HTERT RPE-1 (cell line): ENCODE data around the gene TMEM244.
"Not testable (repeated sequence)": the region's sequence is repeated elsewhere in the genome, so short reads cannot be mapped to it uniquely, and the experiment has no call there.

Source experiments
- in situ Hi-C: fragments of 300-500 bp; cut with MboI; formaldehyde crosslinking; loops from 4 replicates; pipeline ENCODE4 v1.14.3; 2020; ENCODE audit warnings: low sequenced_read_pairs

TMEM244 gene

DNA sequence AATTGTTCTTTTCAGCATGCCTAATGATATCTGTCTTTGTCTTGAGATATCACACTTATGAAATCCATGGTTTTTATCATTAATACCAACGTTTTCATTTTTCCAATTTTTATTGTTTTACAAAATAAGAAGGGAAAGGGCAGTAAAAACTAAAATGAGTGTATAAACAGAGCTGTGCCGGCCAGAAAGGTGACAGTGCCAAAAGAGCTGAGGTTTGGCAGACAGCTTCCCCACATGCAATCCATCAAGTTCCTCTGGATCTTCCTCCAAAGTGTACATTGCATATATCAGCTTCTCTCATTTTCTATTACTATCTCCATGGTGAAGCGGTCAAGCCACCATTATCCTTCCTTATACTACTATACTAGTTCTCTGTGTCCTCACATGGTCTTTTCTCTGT, 10.1 kb upstream of the TMEM244 start:
- in situ Hi-C loops, result no loop called here

DNA sequence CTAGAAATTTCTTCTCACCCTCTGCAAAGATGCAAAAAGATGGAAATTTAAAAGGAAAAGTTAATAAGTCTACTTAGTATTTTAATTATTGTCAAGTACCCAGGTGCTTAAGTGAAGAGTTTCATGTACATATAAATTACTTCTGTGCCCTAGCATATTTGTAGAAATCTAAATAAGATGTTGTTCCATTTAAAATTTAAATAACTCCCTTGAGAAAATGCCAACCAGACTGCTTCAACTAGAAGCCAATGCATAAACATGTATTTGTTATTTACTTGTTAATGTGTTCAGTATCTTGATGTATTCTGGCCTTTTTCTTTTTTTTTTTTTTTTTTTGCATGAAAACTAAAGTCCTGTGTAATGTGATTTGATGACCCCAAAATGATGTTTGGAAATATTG, 6.3 kb upstream of the TMEM244 start:
- in situ Hi-C loops, result no loop called here

DNA sequence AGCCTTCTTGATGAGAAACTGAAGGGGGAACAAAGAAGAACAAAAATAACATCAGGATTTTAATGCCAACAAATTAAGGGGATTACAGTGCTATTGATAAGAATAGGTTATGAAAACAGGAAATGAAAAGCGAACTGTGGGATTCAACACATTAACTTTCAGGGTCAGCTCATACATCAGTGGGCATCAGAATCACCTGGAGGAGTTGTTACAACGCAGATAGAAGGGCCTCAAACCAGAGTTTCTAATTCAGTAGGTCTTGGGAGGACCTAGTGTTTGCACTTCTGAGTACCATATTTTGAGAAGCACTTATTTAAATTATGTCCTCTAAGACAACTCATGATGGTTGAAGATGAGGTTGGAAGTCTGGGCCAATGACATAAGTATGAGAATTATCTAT, 5.6 kb upstream of the TMEM244 start:
- in situ Hi-C loops, result no loop called here

DNA sequence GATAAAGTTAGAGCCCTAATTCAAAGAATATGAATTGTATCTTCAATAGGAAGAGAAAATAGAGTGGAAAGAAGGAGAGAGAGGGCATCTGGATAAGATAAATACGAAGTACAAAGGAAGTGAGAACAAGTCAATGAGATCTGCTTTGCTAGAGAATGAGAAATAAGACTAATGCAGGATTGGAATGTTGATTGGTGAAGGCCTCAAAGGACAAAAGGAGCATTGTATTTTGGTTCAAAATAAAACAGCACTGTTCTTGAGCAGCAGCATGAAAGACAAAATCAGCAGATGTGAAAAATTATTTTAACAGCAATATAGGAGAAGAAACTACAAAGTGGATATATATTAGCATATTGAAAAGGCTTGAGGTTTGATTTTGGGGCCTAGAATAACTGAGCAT, 5.1 kb upstream of the TMEM244 start:
- in situ Hi-C loops, result no loop called here

DNA sequence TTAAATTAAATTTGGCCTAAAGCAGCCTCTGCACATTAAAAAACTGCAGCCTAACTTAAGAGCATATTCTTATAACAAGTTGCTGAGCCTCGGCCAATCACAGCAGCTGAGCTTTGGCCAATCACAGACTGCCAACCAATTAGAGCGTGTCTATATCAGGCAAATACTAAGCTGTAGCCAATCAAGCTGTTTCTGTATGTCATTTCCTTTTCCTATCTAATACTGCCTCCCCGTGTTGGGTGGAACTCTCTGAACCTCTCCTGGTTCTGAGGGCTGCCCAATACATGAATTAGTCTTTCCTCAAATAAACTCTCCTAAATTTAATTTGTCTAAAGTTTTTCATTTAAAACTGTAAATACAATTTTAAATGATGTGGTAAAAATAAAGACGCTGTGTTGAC, 3.9 kb upstream of the TMEM244 start:
- in situ Hi-C loops, result no loop called here

DNA sequence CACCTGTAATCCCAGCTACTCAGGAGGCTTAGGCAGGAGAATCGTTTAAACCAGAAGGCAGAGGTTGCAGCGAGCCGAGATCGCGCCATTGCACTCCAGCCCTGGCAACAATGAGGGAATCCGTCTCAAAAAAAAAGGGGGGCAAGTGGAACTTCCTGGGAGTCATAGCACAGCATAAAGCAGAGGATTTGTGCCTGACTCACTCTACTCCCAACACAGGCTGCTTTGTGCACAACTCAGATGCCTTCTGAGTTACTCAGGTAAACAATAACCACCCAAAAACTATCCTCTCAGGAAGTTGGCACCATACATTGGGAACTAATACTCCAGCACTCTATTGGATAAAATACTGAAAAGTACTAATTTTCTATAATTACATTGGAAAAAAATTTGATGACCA, 2.5 kb upstream of the TMEM244 start:
- in situ Hi-C loops, result no loop called here

DNA sequence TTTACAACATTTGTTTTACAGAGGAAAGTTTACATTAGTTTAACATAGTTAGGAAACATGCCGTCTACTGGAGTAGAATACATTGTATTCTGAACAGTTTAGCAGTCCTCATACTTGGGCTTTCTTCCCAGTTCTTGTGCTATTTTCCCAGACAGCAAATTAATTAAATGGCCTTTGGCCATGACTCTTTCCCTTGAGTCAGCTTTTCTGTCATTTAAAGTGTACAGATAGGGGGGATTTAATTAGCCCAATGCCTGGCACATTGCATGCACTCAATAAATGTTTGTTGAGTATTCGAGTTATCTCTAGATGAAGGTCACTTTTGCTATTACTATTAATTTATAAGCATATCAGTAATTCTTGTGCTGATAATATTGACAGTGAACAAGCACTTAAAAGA, 1.6 kb downstream of the TMEM244 start:
- in situ Hi-C loops, result no loop called here

DNA sequence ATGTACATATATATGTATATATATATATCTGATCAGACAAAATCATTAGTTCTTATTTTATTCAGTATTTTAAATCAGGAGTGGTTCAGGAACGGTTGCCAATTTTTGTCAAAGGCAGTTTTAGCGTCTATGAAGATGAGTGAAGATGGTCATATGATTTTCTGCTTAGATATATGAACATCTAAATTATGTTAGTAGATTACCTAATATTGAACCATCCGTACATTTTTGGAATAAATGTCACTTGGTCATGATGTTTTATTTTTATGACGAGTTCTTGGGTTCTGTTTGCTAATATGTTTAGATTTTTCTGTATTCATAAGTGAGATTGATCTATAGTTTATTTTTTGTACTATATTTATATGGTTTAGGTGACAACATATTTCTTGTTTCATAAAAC, 3.3 kb downstream of the TMEM244 start:
- in situ Hi-C loops, result no loop called here

DNA sequence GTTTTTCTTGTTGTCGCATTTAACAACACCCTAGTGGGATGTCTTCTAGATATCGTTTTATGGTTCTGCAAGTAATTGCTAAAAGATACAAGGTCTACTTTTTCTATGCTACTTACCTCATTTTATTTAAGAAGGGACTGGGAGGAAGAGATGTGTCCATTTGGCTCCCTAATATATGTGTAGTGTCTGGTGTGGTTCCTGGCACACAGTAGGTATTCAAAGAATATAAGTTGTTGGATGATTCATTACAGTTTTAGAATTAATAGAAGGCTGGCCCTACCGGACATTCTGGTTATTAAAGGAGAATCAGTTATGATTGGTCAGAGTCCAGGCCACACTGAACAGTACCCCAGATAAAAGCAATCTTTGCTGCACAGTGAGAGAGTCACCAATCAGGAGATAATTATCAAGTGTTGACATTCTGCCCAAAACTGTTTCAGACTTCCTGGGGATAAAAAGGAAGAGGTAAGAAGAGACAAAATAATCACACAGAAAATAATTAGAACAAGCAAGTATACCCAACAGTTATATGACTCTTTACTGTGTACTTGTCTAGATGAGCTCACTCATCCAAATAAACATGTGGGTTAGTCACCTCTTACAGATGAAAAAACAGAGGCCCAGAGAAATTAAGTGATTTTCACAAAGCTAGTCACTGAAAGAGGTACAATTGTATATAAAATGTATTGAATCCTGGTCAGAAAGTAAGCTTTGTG, 7.0 kb downstream of the TMEM244 start:
- in situ Hi-C loops, result no loop called here

DNA sequence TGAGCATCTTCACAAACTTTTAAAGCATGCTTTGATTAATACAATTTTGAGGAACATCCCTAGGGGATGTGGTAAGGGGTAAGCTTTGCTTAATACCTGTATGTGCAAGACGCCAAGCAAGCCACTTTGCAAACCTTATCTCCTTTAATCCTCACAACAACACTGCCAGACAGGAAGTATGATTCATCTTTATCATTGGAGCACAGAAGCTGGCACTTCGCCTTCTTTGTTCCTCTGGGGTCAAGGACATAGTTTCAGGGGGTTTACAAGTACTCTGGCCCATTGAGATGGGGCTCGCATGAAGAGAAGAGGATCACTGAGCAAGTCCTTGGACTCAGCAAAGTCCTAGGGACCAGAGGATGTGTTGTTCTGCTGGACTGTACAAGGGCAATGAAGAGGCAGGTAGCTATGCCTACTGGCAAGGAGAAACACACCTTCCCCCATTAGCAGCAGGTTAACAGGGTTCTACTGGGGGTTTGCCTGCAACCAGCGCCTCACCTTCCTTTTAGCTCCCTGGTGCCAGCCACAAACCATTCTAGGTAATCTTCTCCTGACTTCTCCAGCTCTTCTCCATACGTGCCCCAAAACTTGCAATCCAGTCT, 8.8 kb downstream of the TMEM244 start:
- in situ Hi-C loops, result no loop called here

DNA sequence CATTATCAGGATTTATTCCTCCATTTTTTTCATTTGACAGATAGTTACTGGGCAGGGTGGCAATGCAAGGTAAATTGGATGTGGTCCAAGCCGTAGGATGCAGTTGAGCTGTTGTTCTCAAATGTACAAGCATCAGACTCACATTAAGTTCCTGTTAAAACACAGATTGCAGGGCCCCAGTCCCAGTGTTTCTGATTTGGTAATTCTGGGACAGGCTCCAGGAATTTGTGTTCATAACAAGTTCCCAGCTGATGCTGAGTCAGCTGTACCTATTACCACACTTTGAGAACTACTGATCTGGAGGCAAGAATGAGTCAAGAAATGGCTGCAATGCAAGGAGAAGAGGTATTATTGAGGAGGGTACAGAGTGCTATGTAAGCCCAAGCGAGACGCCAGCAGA, 11.7 kb downstream of the TMEM244 start:
- in situ Hi-C loops, result no loop called here

DNA sequence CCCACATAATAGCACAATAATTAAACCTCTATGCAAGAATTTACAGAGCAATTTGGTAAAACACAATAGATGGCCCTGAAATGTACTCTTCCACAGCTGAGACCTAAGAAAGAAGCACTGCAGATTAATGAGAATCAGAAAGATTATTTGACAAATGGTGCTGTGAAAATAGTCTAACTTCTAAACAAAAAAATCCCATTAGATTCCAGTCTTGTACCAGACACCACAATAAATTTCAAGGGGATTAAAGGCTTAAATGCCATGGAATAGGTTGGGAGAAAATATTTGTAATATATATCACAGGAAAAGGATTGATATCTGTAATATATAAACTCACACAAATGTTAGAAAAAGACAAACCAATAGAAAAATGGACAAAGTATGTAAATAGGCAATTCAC, 14.4 kb downstream of the TMEM244 start:
- in situ Hi-C loops, result no loop called here

DNA sequence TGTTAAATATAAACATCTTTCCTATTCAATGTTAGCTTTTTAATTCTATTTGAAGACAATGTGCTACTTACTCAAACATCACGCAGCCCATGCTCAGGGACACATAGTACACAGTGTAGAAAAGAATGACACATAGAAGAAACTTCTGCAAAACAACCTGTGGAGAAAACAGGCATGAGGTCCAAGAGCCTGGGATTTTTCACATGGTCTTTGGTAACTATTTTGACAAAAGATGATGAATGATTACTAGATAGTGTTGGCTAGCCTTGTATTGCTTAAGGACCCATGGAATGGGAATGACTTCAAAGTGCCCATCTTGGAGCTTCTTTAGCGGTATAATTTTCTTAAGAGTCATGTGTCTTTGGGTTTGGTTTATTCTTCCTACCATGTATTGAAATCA, 15.4 kb downstream of the TMEM244 start:
- in situ Hi-C loops, result no loop called here

DNA sequence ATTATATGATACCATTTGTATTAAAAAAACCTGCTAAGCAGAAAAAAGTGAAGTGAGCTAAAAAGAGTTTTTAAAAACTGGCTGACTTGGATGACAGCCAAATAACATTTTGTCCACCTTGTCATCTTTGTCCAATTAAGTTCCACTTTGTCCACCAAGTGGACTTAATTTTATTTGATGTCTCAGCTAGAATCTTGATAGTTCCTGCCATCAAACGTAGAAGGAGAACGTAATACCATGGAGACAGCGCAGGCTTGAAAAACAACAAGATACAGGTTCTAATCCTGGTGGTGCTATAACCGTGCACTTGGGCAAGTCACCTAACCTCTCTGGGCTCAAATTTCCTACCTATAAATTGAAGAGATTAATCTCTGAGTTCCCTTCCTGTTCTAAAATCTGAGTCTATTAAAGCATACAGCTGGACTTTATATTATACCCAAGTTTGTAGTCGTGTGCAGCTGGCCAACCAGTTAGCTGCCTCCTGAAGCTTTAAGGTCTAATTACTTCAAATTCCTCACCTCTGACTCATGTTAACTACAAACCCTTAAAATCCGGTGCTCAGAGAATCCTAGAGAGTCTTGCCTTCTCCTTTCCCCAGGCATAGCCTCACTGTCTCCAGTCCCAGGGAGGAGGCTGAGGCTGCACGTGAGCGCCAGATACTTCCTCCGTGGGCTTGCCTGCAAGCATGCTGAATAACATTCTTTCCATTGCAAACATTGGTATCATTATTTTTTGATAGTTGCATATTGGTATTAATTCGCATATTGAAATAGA, 16.8 kb downstream of the TMEM244 start:
- in situ Hi-C loops, result no loop called here

DNA sequence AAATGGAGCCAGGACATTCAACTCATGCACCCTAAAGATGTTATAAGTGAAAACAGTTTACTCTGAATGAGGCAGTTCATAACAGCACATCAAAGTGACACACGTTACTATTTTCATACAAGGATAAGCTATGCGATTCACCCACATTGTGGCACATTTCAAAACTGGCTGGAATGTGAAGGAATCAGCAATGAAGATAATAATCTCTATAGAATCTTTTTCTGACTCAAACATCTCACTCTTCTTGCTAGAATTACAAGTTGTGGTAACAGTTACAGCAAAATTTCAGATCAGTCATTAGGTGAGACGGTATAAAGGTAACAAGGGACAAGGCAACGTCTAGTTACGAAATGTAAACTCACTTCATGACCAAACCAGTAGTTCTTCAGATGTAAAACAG, 17.5 kb downstream of the TMEM244 start:
- in situ Hi-C loops, result no loop called here

DNA sequence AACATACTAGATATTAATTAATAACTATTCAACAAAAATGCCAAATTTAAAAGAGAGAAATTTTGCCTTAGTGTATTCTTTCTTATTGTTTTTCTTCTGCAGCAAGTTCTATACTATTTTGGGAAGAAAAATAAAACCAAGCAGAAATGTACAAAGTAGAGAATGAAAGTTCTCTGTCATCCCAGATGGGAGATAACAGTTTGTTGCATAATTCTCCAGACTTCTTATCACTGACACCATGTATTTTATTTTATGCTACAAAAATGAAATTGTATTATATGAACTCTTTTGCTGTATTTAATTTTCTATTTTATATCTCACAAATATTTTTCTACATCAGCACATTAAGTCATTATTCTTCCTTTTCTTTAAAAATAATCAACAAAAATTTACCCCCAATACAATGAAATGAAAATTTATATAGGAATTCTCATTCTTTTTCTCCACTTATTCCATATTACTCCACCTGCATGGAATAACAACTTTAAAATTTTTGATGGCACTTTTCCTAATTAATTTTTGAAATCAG, 18.2 kb downstream of the TMEM244 start:
- in situ Hi-C loops, result no loop called here

DNA sequence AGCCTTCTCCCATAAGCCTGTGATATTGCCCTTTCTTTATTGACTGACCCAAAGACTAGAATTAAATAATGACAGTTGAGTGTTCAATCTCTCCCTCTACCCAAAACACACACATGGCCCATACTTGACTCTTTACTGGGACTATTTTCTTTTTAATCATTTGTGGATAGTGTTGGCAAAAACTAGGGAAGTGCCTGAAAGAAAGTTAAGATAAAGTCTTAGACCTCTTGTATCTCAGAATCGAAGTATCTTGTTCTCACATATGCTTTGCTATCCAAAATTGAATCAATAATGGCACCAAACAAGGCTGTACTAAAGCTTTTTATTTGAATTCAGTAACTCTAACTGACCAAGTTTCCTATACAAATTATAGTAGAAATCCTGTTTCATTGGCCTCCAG, 19.0 kb downstream of the TMEM244 start:
- in situ Hi-C loops, result no loop called here

DNA sequence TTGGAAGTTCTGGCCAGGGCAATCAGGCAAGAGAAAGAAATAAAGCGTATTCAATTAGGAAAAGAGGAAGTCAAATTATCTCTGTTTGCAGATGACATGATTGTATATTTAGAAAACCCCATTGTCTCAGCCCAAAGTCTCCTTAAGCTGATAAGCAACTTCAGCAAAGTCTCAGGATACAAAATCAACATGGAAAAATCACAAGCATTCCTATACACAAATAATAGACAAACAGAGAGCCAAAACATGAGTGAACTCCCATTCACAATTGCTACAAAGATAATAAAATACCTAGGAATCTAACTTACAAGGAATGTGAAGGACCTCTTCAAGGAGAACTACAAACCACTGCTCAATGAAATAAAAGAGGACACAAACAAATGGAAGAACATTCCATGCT, 21.6 kb downstream of the TMEM244 start:
- in situ Hi-C loops, result not testable (repeated sequence)

DNA sequence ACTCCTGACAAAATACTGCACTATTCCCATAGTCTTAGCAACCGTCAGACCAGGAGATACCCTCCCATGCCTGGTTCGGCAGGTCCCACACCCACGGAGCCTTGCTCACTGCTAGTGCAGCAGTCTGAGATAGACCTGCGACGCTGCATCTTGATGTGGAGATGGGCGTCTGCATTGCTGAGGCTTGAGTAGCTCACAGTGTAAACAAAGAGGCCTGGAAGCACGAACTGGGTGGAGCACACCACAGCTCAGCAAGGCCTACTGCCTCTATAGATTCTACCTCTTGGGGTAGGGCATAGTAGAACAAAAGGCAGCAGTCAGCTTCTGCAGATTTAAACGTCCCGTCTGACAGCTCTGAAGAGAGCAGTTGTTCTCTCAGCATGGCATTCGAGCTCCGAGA, 25.4 kb downstream of the TMEM244 start:
- in situ Hi-C loops, result no loop called here

DNA sequence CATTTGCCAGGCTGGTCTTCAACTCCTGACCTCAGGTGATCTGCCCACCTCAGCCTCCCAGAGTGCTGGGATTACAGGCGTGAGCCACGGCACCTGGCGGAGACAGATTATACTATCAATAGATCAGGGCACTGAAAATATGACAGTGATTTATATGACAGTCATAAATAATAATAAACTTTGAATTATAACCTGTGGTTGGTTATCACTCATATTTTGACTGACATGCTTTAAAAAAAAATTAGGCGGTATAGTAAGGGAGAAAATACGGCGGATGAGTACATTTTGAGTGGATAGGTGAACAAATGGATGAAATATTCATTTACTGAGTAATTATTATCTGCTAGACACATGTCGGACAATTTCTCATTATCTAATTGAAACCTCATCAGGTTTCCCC, 28.8 kb downstream of the TMEM244 start:
- in situ Hi-C loops, result no loop called here

DNA sequence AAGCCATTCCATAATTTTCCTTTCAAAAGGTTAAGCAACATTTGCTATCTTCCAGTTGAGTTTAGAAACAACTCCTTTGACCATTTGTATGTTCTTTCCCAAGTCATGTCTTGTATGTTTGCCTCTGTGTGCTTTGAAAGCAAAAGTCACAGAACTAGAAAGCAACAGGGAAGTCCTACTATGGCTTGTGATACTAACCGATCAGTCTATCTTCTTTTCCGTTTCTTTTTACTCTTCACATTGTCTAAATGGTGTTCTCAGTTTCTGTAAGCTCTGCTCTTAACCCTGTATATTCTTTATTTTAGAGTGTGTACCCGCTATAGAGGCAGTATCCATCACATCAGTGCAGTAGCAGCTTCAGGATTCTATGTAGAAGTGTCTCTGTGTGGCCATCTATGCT, 32.9 kb downstream of the TMEM244 start:
- in situ Hi-C loops, result no loop called here

DNA sequence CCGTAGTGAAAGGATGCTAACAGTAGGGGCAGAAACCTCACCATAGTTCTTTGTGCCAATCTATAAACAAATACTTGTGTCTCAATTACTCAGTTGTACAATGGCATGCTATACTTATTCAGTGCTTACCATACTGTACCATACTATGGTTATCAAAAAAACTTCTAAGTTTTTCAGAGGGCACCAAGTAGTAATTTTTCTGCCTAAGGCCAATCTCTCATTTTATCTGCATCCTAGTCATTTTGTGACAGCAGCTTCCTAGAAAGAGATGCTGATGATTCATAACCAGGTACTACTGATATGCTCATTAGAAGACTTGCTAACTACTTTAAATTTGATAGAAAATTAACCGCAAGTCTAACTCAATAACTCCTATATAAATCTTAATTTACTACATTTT, 42.9 kb downstream of the TMEM244 start:
- in situ Hi-C loops, result no loop called here
